SK-N-SH (cell line): ENCODE measurements around the gene IL31. TPM values are rescaled to one million over a fixed set of nuclear protein-coding genes. Genes with fewer than 3 reads are reported as not detected.

ENCODE experiments used
- CTCF ChIA-PET: fragments of 300-600, 350-600 bp; formaldehyde crosslinking; extraction: SDS; loops from one replicate; lab custom pipeline; 2021; lab: Yijun Ruan, JAX
- POLR2A ChIA-PET: fragments of 350-600 bp; sonication (Branson Sonifier 250); formaldehyde crosslinking; extraction: SDS; loops from one replicate; lab custom pipeline; 2020; ENCODE audit warnings: antibody characterized with exemption, inconsistent platforms; lab: Yijun Ruan, JAX
- DNase-seq: peaks from one replicate; pipeline ENCODE4 v3.0.0; 2012
- H2AFZ ChIP-seq: fragments of 200-600 bp; sonication (generic); 2 replicates; pipeline ENCODE4 v1.8.1; 2016; ENCODE audit warnings: antibody characterized with exemption, mild to moderate bottlenecking, low read depth
- H3F3A ChIP-seq: fragments of 200-600 bp; sonication (generic); replicated peaks from 2 replicates; pipeline ENCODE3; 2016; ENCODE audit warnings: antibody characterized with exemption, mild to moderate bottlenecking; ENCODE audit not compliant: insufficient read depth
- H3K27ac ChIP-seq, 2 experiments: fragments of 200-500 bp in 1 of 2; fragments of 200-600 bp in 1 of 2; sonication (Bioruptor generic) in 1 of 2; sonication (generic), shearing (Covaris generic) in 1 of 2; 2 replicates each; pipeline versions ENCODE4 v1.5.1 to v1.6.1; 2014 to 2016; ENCODE audit warnings: low read depth in 2 of 2, inconsistent platforms in 1 of 2, low read length in 1 of 2, mild to moderate bottlenecking in 1 of 2, mixed read lengths in 1 of 2
- H3K27me3 ChIP-seq: fragments of 200-600 bp; sonication (generic), shearing (Covaris generic); 2 replicates; pipeline ENCODE4 v1.6.1; 2016; ENCODE audit warnings: mixed run types; ENCODE audit not compliant: insufficient read depth
- H3K36me3 ChIP-seq, 2 experiments: fragments of 200-500 bp in 1 of 2; fragments of 200-600 bp in 1 of 2; sonication (Bioruptor generic) in 1 of 2; sonication (generic) in 1 of 2; replicated peaks in 1 of 2; 2 replicates each; pipeline versions ENCODE3 to v1.5.1; 2014 to 2016; ENCODE audit warnings: low read length in 1 of 2, mild to moderate bottlenecking in 1 of 2; ENCODE audit not compliant: insufficient read depth in 2 of 2, control insufficient read depth in 1 of 2
- H3K4me1 ChIP-seq, 2 experiments: fragments of 200-500 bp in 1 of 2; fragments of 200-600 bp in 1 of 2; sonication (Bioruptor generic) in 1 of 2; sonication (generic), shearing (Covaris generic) in 1 of 2; 2 replicates each; pipeline versions ENCODE4 v1.5.1 to v1.6.1; 2014 to 2016; ENCODE audit warnings: low read depth in 1 of 2, low read length in 1 of 2, mixed run types in 1 of 2; ENCODE audit not compliant: insufficient read depth in 2 of 2, control insufficient read depth in 1 of 2
- H3K4me2 ChIP-seq: fragments of 200-600 bp; sonication (generic), shearing (Covaris generic); 2 replicates; pipeline ENCODE4 v1.6.1; 2017; ENCODE audit warnings: mixed run types
- H3K4me3 ChIP-seq, 2 experiments: fragments of 200-500 bp in 1 of 2; fragments of 200-600 bp in 1 of 2; sonication (Bioruptor generic) in 1 of 2; sonication (generic), shearing (Covaris generic) in 1 of 2; 2 replicates each; pipeline versions ENCODE4 v1.5.1 to v1.8.1; 2014 to 2016; ENCODE audit warnings: low read depth in 2 of 2, inconsistent platforms in 1 of 2, low read length in 1 of 2, mild to moderate bottlenecking in 1 of 2, mixed read lengths in 1 of 2, moderate library complexity in 1 of 2
- H3K79me2 ChIP-seq: fragments of 200-600 bp; sonication (generic); 2 replicates; pipeline ENCODE4 v1.8.1; 2017; ENCODE audit warnings: mild to moderate bottlenecking; ENCODE audit not compliant: insufficient read depth
- H3K9ac ChIP-seq: fragments of 200-600 bp; sonication (generic); 2 replicates; pipeline ENCODE4 v1.6.1; 2017; ENCODE audit warnings: mixed run types
- H3K9me2 ChIP-seq: fragments of 200-600 bp; sonication (generic); 2 replicates; pipeline ENCODE4 v1.6.1; 2017; ENCODE audit warnings: mixed run types
- H3K9me3 ChIP-seq: fragments of 200-600 bp; sonication (generic); 2 replicates; pipeline ENCODE4 v1.6.1; 2017; ENCODE audit warnings: mixed run types, mild to moderate bottlenecking, moderate library complexity
- H4K20me1 ChIP-seq: fragments of 200-600 bp; sonication (generic); 2 replicates; pipeline ENCODE4 v1.6.1; 2017; ENCODE audit warnings: mild to moderate bottlenecking, mixed run types; ENCODE audit not compliant: insufficient read depth
- CTCF ChIP-seq: fragments of 200-600 bp; sonication (generic); IDR thresholded peaks from 2 replicates; pipeline ENCODE4 v1.6.1; 2017; ENCODE audit warnings: antibody characterized with exemption, mild to moderate bottlenecking, moderate library complexity
- EP300 ChIP-seq, 2 experiments: IDR thresholded peaks; 2 replicates each; pipeline versions ENCODE4 v1.4.0 to v1.6.1; 2012; ENCODE audit warnings: borderline replicate concordance in 1 of 2, low read depth in 1 of 2, low read length in 1 of 2
- EZH2phosphoT487 ChIP-seq: fragments of 200-600 bp; sonication (generic); IDR thresholded peaks from 2 replicates; pipeline ENCODE4 v1.6.1; 2017; ENCODE audit warnings: low read depth, mixed run types, mild to moderate bottlenecking, antibody characterized with exemption, moderate library complexity, borderline replicate concordance
- FOXJ3 ChIP-seq: sonication (generic); formaldehyde crosslinking; IDR thresholded peaks from 2 replicates; pipeline ENCODE4 v1.5.1; 2020; ENCODE audit warnings: mild to moderate bottlenecking, missing genetic modification reagents
- GATA2 ChIP-seq: sonication (generic); formaldehyde crosslinking; IDR thresholded peaks from 2 replicates; pipeline ENCODE4 v1.5.0; 2020; ENCODE audit warnings: mild to moderate bottlenecking, missing genetic modification reagents
- IRF3 ChIP-seq: fragments of 150-350 bp; IDR thresholded peaks from 2 replicates; pipeline ENCODE4 v1.6.1; 2016; ENCODE audit warnings: mild to moderate bottlenecking, low read depth, low read length
- JUND ChIP-seq: IDR thresholded peaks from 2 replicates; pipeline ENCODE4 v1.4.0; 2012
- MEF2A ChIP-seq: IDR thresholded peaks from 2 replicates; pipeline ENCODE4 v1.4.0; 2012; ENCODE audit warnings: low read depth, borderline replicate concordance
- MXI1 ChIP-seq: IDR thresholded peaks from 2 replicates; pipeline ENCODE4 v1.6.1; 2012; ENCODE audit warnings: mild to moderate bottlenecking, low read depth, low read length, improper control_type of control experiment
- NFIC ChIP-seq: IDR thresholded peaks from 2 replicates; pipeline ENCODE4 v1.4.0; 2012; ENCODE audit warnings: borderline replicate concordance
- RAD21 ChIP-seq: IDR thresholded peaks from 2 replicates; pipeline ENCODE4 v1.6.1; 2012; ENCODE audit warnings: mild to moderate bottlenecking, low read length
- RCOR1 ChIP-seq: fragments of 150-350 bp; IDR thresholded peaks from 2 replicates; pipeline ENCODE4 v1.6.1; 2017; ENCODE audit warnings: antibody characterized with exemption, low read length
- SIN3A ChIP-seq: IDR thresholded peaks from 2 replicates; pipeline ENCODE4 v1.6.1; 2012; ENCODE audit warnings: low read depth, mild to moderate bottlenecking, low read length, moderate library complexity, borderline replicate concordance
- SMC3 ChIP-seq: IDR thresholded peaks from 2 replicates; pipeline ENCODE4 v1.6.1; 2012; ENCODE audit warnings: low read depth, low read length, improper control_type of control experiment
- TAF1 ChIP-seq: IDR thresholded peaks from 2 replicates; pipeline ENCODE4 v1.6.1; 2012; ENCODE audit warnings: low read depth, mild to moderate bottlenecking, low read length, moderate library complexity, borderline replicate concordance
- USF1 ChIP-seq: IDR thresholded peaks from 2 replicates; pipeline ENCODE4 v1.4.0; 2012; ENCODE audit warnings: low read depth, borderline replicate concordance
- YY1 ChIP-seq: IDR thresholded peaks from 2 replicates; pipeline ENCODE4 v1.4.0; 2012; ENCODE audit warnings: low read depth, mild to moderate bottlenecking
- WGBS: methylation state at CpG from one replicate; pipeline ENCODE4 v1.1.6; 2017; ENCODE audit warnings: low lambda C conversion rate; 5-methylcytosine and 5-hydroxymethylcytosine counted together
- polyA plus RNA-seq, 3 experiments: library from polyadenylated mRNA; depleted of rRNA; stranded (reverse); fragments of >200 nt; gene quantifications; 2 replicates each; pipeline ENCODE4 v1.2.3, GENCODE V29; 2012

IL31 gene
- polyA plus RNA-seq, 1 of the 3 experiments (the other 2 are of a cell fraction) = not detected

GRCh38 chr12:122160761-122161160, 13.3 kb downstream of the IL31 start:
- Histone ChIP-seq H3K4me3 (no peak overlapping the region), H3K9me3 (no peaks in the 10 kb centered on the region), H3K4me1 (no peaks in the 10 kb centered on the region; a peak in 1 of 4 replicates), H3K9ac (no peak overlapping the region), H3F3A (no peaks in the 10 kb centered on the region), H3K4me2 (no peak overlapping the region), H3K27me3 (no peaks in the 10 kb centered on the region), H4K20me1 (no peaks in the 10 kb centered on the region), H2AFZ (no peak overlapping the region), H3K9me2 (no peaks in the 10 kb centered on the region), H3K79me2 (no peaks in the 10 kb centered on the region), H3K27ac (no peak overlapping the region), H3K36me3 (no peaks in the 10 kb centered on the region)
- CTCF ChIA-PET = no interaction called here
- DNase-seq = no peak
- no peak for TF ChIP-seq EZH2phosphoT487
- no peak for TF ChIP-seq TAF1
- no peak for TF ChIP-seq MEF2A
- no peak for TF ChIP-seq MXI1
- no peak for TF ChIP-seq IRF3
- TF ChIP-seq USF1 = no peak
- TF ChIP-seq FOXJ3 (CRISPR knock-in tag) = no peak
- no peak for TF ChIP-seq SIN3A
- TF ChIP-seq JUND = no peak
- TF ChIP-seq RCOR1 = no peak
- TF ChIP-seq CTCF = no peak
- no peak for TF ChIP-seq NFIC
- no peak for TF ChIP-seq SMC3
- no peak for TF ChIP-seq YY1
- POLR2A ChIA-PET = no interaction called here
- 83% methylated on average over 11 of the region's 11 CpGs for WGBS

GRCh38 chr12:122159882-122160281, 14.1 kb downstream of the IL31 start:
- 76% methylated on average over 4 of the region's 4 CpGs for WGBS
- Histone ChIP-seq H3K36me3 (no peaks in the 10 kb centered on the region), H3K4me3 (no peak overlapping the region), H3K9me2 (no peaks in the 10 kb centered on the region), H3K27me3 (no peaks in the 10 kb centered on the region), H3K79me2 (no peaks in the 10 kb centered on the region), H3K4me1 (peaks cover 0 to 3% of the 10 kb centered on the region in 2 experiments; a peak in 1 of 4 replicates), H3K27ac (no peak overlapping the region), H3K9me3 (no peaks in the 10 kb centered on the region), H3K9ac (no peak overlapping the region), H3F3A (no peaks in the 10 kb centered on the region), H4K20me1 (no peaks in the 10 kb centered on the region), H2AFZ (no peak overlapping the region), H3K4me2 (no peak overlapping the region)
- POLR2A ChIA-PET = no interaction called here
- TF ChIP-seq RAD21 (peak; percentile 49), SMC3 (0 out of 2 replicates have a peak, but pooled peaks have one; percentile 10), GATA2 (CRISPR knock-in tag) (peak; percentile 36; the same call in 1 of the 2 replicates), EP300 (IDR thresholded peaks at IDR 0.05; ENCODE audit: borderline replicate concordance in 1 of 2, low read depth in 1 of 2, low read length in 1 of 2) (no peak)
- peak; percentile 27 for DNase-seq
- CTCF ChIA-PET = interaction anchor here (1.0 to 3.4 kb wide), 4 partner anchors 27 to 129 kb away, joined by 3 to 21 read pairs (median 4); no protein-coding TSS in a partner anchor
